ENCODE data around the gene OR56B1. TPM values are rescaled to one million over a fixed set of nuclear protein-coding genes. Genes with fewer than 3 reads are reported as not detected.

Gene OR56B1
- total RNA-seq, 1 donor from 2014 or later = 0.41 TPM

DNA sequence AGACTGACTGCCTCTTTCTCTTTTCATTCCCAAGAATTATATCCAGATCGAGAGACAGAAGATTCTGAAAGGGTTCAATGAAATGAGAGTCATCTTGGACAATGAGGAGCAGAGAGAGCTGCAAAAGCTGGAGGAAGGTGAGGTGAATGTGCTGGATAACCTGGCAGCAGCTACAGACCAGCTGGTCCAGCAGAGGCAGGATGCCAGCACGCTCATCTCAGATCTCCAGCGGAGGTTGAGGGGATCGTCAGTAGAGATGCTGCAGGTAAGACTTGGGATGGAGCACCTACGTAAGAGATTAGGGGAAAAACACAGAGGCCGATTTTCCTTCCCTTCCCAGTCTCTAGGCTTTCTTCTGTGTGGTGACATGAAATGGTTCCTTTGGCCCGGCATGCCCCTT lies 38.0 kb upstream of the OR56B1 start:
- Histone ChIP-seq H3F3A (ENCODE audit: low read depth) (no peaks in the 10 kb centered on the region), H3K9me3 (ENCODE audit: low read depth) (no peaks in the 10 kb centered on the region), H3K4me3 (no peak overlapping the region), H3K27ac (no peak overlapping the region), H3K79me2 (ENCODE audit: low read depth) (peaks cover 8% of the 10 kb centered on the region), H3K4me2 (no peak overlapping the region), H3K4me1 (no peaks in the 10 kb centered on the region), H2AFZ (replicated peaks) (no peak overlapping the region), H3K9ac (no peak overlapping the region), H3K27me3 (no peaks in the 10 kb centered on the region), H4K20me1 (ENCODE audit: low read depth) (no peaks in the 10 kb centered on the region), H3K36me3 (peaks cover 3% of the 10 kb centered on the region)
- no peak overlapping the region for H3K27ac Mint-ChIP-seq
- no peaks in the 10 kb centered on the region for H3K36me3 Mint-ChIP-seq
- DNase-seq (ENCODE audit: low spot score) = no peak
- no peaks in the 10 kb centered on the region for H3K4me1 Mint-ChIP-seq
- H3K4me3 Mint-ChIP-seq = no peak overlapping the region
- H3K27me3 Mint-ChIP-seq (ENCODE audit: insufficient read depth, low read depth) = no peaks in the 10 kb centered on the region
- H3K9me3 Mint-ChIP-seq = no peaks in the 10 kb centered on the region
- no peak for TF ChIP-seq CTCF (IDR thresholded peaks at IDR 0.05)
- no peak for TF ChIP-seq EZH2phosphoT487 (IDR thresholded peaks at IDR 0.05)
- TF ChIP-seq EZH2 (IDR thresholded peaks at IDR 0.05) = no peak

GRCh38 chr11:5700421-5701054 lies 35.7 kb upstream of the OR56B1 start:
- Histone ChIP-seq H3K4me1 (no peaks in the 10 kb centered on the region), H2AFZ (replicated peaks) (no peak overlapping the region), H3K36me3 (peaks cover 3% of the 10 kb centered on the region), H3K27ac (no peak overlapping the region), H3F3A (ENCODE audit: low read depth) (no peaks in the 10 kb centered on the region), H3K27me3 (no peaks in the 10 kb centered on the region), H3K4me2 (no peak overlapping the region), H3K4me3 (no peak overlapping the region), H3K9ac (no peak overlapping the region), H3K9me3 (ENCODE audit: low read depth) (no peaks in the 10 kb centered on the region), H4K20me1 (ENCODE audit: low read depth) (no peaks in the 10 kb centered on the region), H3K79me2 (ENCODE audit: low read depth) (peaks cover 5% of the 10 kb centered on the region)
- Mint-ChIP-seq H3K4me1 (no peaks in the 10 kb centered on the region), H3K9me3 (no peaks in the 10 kb centered on the region), H3K27me3 (ENCODE audit: insufficient read depth, low read depth) (no peaks in the 10 kb centered on the region), H3K36me3 (no peaks in the 10 kb centered on the region), H3K27ac (no peak overlapping the region), H3K4me3 (no peak overlapping the region)
- no peak for DNase-seq (ENCODE audit: low spot score)
- TF ChIP-seq CTCF (IDR thresholded peaks at IDR 0.05) = no peak
- no peak for TF ChIP-seq EZH2phosphoT487 (IDR thresholded peaks at IDR 0.05)
- TF ChIP-seq EZH2 (IDR thresholded peaks at IDR 0.05) = no peak

GRCh38 chr11:5701055-5701577 lies 35.1 kb upstream of the OR56B1 start:
- no peaks in the 10 kb centered on the region for H3K27me3 ChIP-seq
- H3K4me1 Mint-ChIP-seq = no peaks in the 10 kb centered on the region

More at GRCh38 chr11:5701055-5701577, 35.1 kb upstream of the OR56B1 start:
- no peak for TF ChIP-seq EZH2 (IDR thresholded peaks at IDR 0.05)
- TF ChIP-seq CTCF (IDR thresholded peaks at IDR 0.05) = no peak
- no peak for TF ChIP-seq EZH2phosphoT487 (IDR thresholded peaks at IDR 0.05)
- H3K9me3 ChIP-seq (ENCODE audit: low read depth) = no peaks in the 10 kb centered on the region
- no peaks in the 10 kb centered on the region for H3K79me2 ChIP-seq (ENCODE audit: low read depth)
- Mint-ChIP-seq H3K4me3 (no peak overlapping the region), H3K27me3 (ENCODE audit: insufficient read depth, low read depth) (no peaks in the 10 kb centered on the region), H3K27ac (no peak overlapping the region), H3K36me3 (no peaks in the 10 kb centered on the region), H3K9me3 (no peaks in the 10 kb centered on the region)
- no peak overlapping the region for H3K4me2 ChIP-seq
- no peak overlapping the region for H2AFZ ChIP-seq (replicated peaks)
- H3K4me1 ChIP-seq = no peaks in the 10 kb centered on the region
- no peak overlapping the region for H3K9ac ChIP-seq
- no peaks in the 10 kb centered on the region for H3F3A ChIP-seq (ENCODE audit: low read depth)
- H3K36me3 ChIP-seq = peaks cover 3% of the 10 kb centered on the region
- H3K4me3 ChIP-seq = no peak overlapping the region
- no peak overlapping the region for H3K27ac ChIP-seq
- no peak for DNase-seq (ENCODE audit: low spot score)
- H4K20me1 ChIP-seq (ENCODE audit: low read depth) = no peaks in the 10 kb centered on the region

All from neural progenitor cell (in vitro differentiated cells).